ENCODE data around the gene ABI3BP. TPM values are rescaled to one million over a fixed set of nuclear protein-coding genes. Genes with fewer than 3 reads are reported as not detected.

The ABI3BP gene
- total and polyA plus RNA-seq, 10 of the 15 experiments (the other 5 are each of a cell fraction or from before 2014, with no cell fraction given) = 0.03 to 0.42 (median 0.11) TPM; not detected in 4

DNA sequence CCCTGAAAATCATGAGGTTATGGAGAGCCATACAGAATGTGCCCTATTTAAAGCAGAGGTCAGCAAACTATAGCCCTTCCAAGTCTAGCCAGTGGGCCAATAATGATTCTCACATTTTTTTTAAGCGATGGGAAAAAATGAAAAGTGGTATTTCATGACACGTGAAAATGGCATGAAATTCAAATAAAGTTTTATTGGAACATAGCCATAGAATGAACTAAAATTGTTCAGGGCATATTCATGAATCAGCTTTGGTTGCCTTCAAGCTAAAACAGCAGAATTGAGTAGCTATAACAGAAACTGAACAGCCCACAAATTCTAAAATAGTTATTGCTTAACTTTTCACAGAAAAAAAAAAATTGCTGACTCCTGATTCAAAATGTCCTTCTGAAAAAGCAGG lies 179.4 kb downstream of the ABI3BP start:
- no TSS peak for BruUV-seq (replicated peaks)
- Histone ChIP-seq H4K20me1 (ENCODE audit: control insufficient read depth, insufficient read depth) (no peaks in the 10 kb centered on the region), H3K4me1 (ENCODE audit: control insufficient read depth, insufficient read depth, low read length) (no peaks in the 10 kb centered on the region), H3K79me2 (ENCODE audit: control insufficient read depth, insufficient read depth, low read length) (no peaks in the 10 kb centered on the region), H3K4me2 (ENCODE audit: control insufficient read depth, insufficient read depth) (no peak overlapping the region), H3K4me3 (no peak overlapping the region), H3K27ac (ENCODE audit: control insufficient read depth, insufficient read depth) (no peak overlapping the region), H3K9ac (ENCODE audit: control insufficient read depth, insufficient read depth, low read length) (no peak overlapping the region), H3K27me3 (replicated peaks in 1 of 2; ENCODE audit: control insufficient read depth in 2 of 2, insufficient read depth in 2 of 2, low read length in 1 of 2) (peaks cover 0 to 3% of the 10 kb centered on the region in 2 experiments; a peak in 1 of 4 replicates), H3K36me3 (ENCODE audit: control insufficient read depth in 2 of 2, insufficient read depth in 2 of 2, low read length in 1 of 2) (no peaks in the 10 kb centered on the region), H2AFZ (ENCODE audit: control insufficient read depth, low read depth, low read length) (no peak overlapping the region), H3K9me3 (replicated peaks; ENCODE audit: control insufficient read depth, insufficient read depth, low read length) (no peaks in the 10 kb centered on the region)
- ChIA-PET RAD21 (ENCODE audit: unreplicated experiment) (no interaction called here), CTCF (interaction anchor here (1.4 kb wide), 1 partner anchor 17 kb away, joined by 3 read pairs; no protein-coding TSS in a partner anchor), SMC1A (ENCODE audit: uncharacterized antibody, unreplicated experiment) (interaction anchor here (0.8 to 1.1 kb wide), 2 partner anchors 9 to 86 kb away, joined by 3 read pairs; no protein-coding TSS in a partner anchor), POLR2A (no interaction called here)
- ATAC-seq = no peak
- in situ Hi-C loops (cut with MboI) = no loop called here
- DNase-seq (ENCODE audit: low read depth, low spot score) = no peak
- TF ChIP-seq, protein P1, sequence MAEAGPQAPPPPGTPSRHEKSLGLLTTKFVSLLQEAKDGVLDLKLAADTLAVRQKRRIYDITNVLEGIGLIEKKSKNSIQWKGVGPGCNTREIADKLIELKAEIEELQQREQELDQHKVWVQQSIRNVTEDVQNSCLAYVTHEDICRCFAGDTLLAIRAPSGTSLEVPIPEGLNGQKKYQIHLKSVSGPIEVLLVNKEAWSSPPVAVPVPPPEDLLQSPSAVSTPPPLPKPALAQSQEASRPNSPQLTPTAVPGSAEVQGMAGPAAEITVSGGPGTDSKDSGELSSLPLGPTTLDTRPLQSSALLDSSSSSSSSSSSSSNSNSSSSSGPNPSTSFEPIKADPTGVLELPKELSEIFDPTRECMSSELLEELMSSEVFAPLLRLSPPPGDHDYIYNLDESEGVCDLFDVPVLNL (IDR thresholded peaks at IDR 0.05; ENCODE audit: low read depth, low read length) = no peak
- TF ChIP-seq, protein P2, sequence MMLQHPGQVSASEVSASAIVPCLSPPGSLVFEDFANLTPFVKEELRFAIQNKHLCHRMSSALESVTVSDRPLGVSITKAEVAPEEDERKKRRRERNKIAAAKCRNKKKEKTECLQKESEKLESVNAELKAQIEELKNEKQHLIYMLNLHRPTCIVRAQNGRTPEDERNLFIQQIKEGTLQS (IDR thresholded peaks at IDR 0.05; ENCODE audit: borderline replicate concordance, extremely low read depth, low read depth, low read length) = no peak
- TF ChIP-seq ZNF622 (IDR thresholded peaks at IDR 0.05) = no peak
- TF ChIP-seq, protein P3, sequence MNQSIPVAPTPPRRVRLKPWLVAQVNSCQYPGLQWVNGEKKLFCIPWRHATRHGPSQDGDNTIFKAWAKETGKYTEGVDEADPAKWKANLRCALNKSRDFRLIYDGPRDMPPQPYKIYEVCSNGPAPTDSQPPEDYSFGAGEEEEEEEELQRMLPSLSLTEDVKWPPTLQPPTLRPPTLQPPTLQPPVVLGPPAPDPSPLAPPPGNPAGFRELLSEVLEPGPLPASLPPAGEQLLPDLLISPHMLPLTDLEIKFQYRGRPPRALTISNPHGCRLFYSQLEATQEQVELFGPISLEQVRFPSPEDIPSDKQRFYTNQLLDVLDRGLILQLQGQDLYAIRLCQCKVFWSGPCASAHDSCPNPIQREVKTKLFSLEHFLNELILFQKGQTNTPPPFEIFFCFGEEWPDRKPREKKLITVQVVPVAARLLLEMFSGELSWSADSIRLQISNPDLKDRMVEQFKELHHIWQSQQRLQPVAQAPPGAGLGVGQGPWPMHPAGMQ (IDR thresholded peaks at IDR 0.05; ENCODE audit: borderline replicate concordance) = no peak
- TF ChIP-seq BCL11A (IDR thresholded peaks at IDR 0.05; ENCODE audit: low read depth, low read length) = no peak
- no peak for TF ChIP-seq KAT2A (conservative IDR thresholded peaks at IDR 0.05; ENCODE audit: control insufficient read depth, low read depth, low read length)
- no peak for TF ChIP-seq SP1 (IDR thresholded peaks at IDR 0.05; ENCODE audit: low read depth, low read length)
- no peak for TF ChIP-seq CHD4 (IDR thresholded peaks at IDR 0.05)
- TF ChIP-seq, protein P4, sequence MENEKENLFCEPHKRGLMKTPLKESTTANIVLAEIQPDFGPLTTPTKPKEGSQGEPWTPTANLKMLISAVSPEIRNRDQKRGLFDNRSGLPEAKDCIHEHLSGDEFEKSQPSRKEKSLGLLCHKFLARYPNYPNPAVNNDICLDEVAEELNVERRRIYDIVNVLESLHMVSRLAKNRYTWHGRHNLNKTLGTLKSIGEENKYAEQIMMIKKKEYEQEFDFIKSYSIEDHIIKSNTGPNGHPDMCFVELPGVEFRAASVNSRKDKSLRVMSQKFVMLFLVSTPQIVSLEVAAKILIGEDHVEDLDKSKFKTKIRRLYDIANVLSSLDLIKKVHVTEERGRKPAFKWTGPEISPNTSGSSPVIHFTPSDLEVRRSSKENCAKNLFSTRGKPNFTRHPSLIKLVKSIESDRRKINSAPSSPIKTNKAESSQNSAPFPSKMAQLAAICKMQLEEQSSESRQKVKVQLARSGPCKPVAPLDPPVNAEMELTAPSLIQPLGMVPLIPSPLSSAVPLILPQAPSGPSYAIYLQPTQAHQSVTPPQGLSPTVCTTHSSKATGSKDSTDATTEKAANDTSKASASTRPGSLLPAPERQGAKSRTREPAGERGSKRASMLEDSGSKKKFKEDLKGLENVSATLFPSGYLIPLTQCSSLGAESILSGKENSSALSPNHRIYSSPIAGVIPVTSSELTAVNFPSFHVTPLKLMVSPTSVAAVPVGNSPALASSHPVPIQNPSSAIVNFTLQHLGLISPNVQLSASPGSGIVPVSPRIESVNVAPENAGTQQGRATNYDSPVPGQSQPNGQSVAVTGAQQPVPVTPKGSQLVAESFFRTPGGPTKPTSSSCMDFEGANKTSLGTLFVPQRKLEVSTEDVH (IDR thresholded peaks at IDR 0.05; ENCODE audit: low read depth, partially characterized antibody) = no peak
- TF ChIP-seq, protein P5, sequence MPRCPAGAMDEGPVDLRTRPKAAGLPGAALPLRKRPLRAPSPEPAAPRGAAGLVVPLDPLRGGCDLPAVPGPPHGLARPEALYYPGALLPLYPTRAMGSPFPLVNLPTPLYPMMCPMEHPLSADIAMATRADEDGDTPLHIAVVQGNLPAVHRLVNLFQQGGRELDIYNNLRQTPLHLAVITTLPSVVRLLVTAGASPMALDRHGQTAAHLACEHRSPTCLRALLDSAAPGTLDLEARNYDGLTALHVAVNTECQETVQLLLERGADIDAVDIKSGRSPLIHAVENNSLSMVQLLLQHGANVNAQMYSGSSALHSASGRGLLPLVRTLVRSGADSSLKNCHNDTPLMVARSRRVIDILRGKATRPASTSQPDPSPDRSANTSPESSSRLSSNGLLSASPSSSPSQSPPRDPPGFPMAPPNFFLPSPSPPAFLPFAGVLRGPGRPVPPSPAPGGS (IDR thresholded peaks at IDR 0.05; ENCODE audit: borderline replicate concordance, insufficient read depth, low read depth, low read length, poor library complexity, severe bottlenecking) = no peak
- TF ChIP-seq, protein P6, sequence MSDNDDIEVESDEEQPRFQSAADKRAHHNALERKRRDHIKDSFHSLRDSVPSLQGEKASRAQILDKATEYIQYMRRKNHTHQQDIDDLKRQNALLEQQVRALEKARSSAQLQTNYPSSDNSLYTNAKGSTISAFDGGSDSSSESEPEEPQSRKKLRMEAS (IDR thresholded peaks at IDR 0.05; ENCODE audit: low read depth, low read length) = no peak
- FAIRE-seq = no peak
- 45% methylated on average over 2 of the region's 2 CpGs for WGBS (ENCODE audit: insufficient coverage, insufficient replicate concordance, low lambda C conversion rate, missing lambda C conversion rate)
- intact Hi-C loops (cut with micrococcal nuclease; ENCODE audit: unreplicated experiment) = no loop called here
